Upper lobe of right lung (tissue), 1 donor: ENCODE data around the gene AHI1. TPM values are rescaled to one million over a fixed set of nuclear protein-coding genes. Genes with fewer than 3 reads are reported as not detected.
"Not testable (repeated sequence)": the region's sequence is repeated elsewhere in the genome, so short reads cannot be mapped to it uniquely, and the experiment has no call there.

Source experiments
- ATAC-seq: fragments of 200-7000 bp; cut with Tn5 transposase; one replicate; pipeline ENCODE4 v1.9.1; 2020; ENCODE audit warnings: mild to moderate bottlenecking, moderate library complexity
- DNase-seq: peaks from one replicate; pipeline ENCODE4 v3.0.0-alpha.2; 2020
- H3K27ac ChIP-seq: fragments of 200-600 bp; one replicate; pipeline ENCODE4 v1.8.0; 2022
- H3K27me3 ChIP-seq: fragments of 200-600 bp; one replicate; pipeline ENCODE4 v1.8.0; 2022; ENCODE audit warnings: mild to moderate bottlenecking
- H3K36me3 ChIP-seq: fragments of 200-600 bp; one replicate; pipeline ENCODE4 v1.8.0; 2022
- H3K4me1 ChIP-seq: fragments of 200-600 bp; one replicate; pipeline ENCODE4 v1.8.0; 2022
- H3K4me3 ChIP-seq: fragments of 200-600 bp; one replicate; pipeline ENCODE4 v1.8.0; 2022; ENCODE audit warnings: mild to moderate bottlenecking
- H3K9me3 ChIP-seq: fragments of 200-600 bp; one replicate; pipeline ENCODE4 v1.8.0; 2022
- intact Hi-C: fragments of 100-400 bp; cut with DNase I; formaldehyde crosslinking; loops from one replicate; pipeline ENCODE4 v1.11.0; 2022
- total RNA-seq: library from RNA; stranded (reverse); fragmentation: NEBNext Ultra II Directional; extraction: Animal tissue kit (Norgen Biotek cat#: 25700); gene quantifications from one replicate; pipeline ENCODE4 v1.2.1, GENCODE V29; 2021
- TF ChIP-seq, protein P1 (sequence below): fragments of 200-600 bp; IDR thresholded peaks from one replicate; pipeline ENCODE4 v1.8.0; 2022; ENCODE audit warnings: antibody characterized with exemption
- donor health status: DM: no; HTN: yes; CAD: no; lungs with severe emphysema.

The AHI1 gene
- total RNA-seq, 1 donor from 2014 or later: 33.4 TPM

DNA sequence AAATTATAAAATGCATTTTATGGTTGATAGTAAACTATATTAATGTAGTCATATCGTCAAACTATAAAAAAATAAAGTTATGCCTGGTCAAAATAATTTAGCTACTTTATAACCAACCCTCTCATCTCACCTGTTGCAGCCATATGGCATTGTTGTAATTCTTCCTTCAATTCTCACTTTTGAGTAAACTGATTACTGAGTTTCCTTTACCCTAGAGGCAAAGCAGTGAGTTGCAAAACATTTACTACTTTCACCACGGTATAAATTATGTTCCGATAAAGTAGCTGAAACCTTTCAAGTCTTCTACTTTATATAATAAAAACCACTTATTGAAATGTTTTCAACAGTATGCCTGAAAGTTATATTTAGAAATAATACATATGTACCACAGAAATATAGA, 113.8 kb downstream of the AHI1 start:
- H3K27ac ChIP-seq: no peak overlapping the region
- no peaks in the 10 kb centered on the region for H3K9me3 ChIP-seq
- H3K4me3 ChIP-seq: no peak overlapping the region
- TF ChIP-seq, protein P1, sequence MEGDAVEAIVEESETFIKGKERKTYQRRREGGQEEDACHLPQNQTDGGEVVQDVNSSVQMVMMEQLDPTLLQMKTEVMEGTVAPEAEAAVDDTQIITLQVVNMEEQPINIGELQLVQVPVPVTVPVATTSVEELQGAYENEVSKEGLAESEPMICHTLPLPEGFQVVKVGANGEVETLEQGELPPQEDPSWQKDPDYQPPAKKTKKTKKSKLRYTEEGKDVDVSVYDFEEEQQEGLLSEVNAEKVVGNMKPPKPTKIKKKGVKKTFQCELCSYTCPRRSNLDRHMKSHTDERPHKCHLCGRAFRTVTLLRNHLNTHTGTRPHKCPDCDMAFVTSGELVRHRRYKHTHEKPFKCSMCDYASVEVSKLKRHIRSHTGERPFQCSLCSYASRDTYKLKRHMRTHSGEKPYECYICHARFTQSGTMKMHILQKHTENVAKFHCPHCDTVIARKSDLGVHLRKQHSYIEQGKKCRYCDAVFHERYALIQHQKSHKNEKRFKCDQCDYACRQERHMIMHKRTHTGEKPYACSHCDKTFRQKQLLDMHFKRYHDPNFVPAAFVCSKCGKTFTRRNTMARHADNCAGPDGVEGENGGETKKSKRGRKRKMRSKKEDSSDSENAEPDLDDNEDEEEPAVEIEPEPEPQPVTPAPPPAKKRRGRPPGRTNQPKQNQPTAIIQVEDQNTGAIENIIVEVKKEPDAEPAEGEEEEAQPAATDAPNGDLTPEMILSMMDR: no peak
- intact Hi-C loops: no loop called here
- no peaks in the 10 kb centered on the region for H3K27me3 ChIP-seq
- ATAC-seq: no peak
- H3K4me1 ChIP-seq: no peaks in the 10 kb centered on the region
- DNase-seq: no peak
- no peaks in the 10 kb centered on the region for H3K36me3 ChIP-seq

DNA sequence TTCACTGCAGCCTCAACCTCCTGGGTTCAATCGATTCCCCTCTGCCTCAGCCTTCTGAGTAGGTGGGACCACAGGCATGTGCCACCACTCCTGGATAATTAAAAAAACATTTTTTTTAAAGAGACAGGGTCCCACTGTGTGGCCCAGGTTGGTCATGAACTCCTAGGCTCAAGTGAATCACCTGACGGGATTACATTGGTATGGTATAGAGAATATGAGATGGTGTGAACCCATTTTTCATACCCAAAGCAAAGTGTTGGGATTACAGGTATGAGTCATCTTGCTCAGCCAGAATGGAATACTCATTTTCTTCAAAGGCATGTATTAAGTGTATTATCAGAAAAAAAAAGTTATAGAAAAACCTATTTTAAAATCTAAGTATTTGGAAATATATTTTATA, 114.2 kb downstream of the AHI1 start:
- Histone ChIP-seq H3K27me3 (no peaks in the 10 kb centered on the region), H3K27ac (no peak overlapping the region), H3K36me3 (no peaks in the 10 kb centered on the region), H3K9me3 (no peaks in the 10 kb centered on the region), H3K4me1 (no peaks in the 10 kb centered on the region), H3K4me3 (no peak overlapping the region)
- DNase-seq (no peak), ATAC-seq (no peak)
- intact Hi-C loops: no loop called here
- TF ChIP-seq, protein P1: no peak

DNA sequence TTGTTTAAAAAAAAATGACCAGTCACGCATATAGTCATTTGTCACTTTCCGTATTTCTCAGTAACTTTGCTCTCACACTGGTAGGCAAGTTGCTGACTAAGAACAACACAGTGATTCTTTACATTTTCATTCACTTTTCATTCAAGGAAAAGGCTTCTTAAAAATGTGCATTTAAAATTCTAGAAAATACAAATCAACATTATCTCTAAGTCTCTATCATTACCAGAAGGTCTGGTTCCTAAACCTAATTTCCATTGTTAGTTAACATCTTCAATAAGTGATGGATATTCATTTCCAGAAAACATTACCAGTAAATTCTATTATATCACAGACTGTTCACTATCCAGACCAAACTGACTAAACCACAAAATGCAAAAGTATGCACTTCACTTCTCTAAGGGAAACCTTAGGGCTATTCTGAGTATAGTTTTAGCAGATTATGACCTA, 115.3 kb downstream of the AHI1 start:
- intact Hi-C loops: no loop called here
- Histone ChIP-seq H3K36me3 (no peaks in the 10 kb centered on the region), H3K4me1 (no peaks in the 10 kb centered on the region), H3K27ac (no peak overlapping the region), H3K9me3 (no peaks in the 10 kb centered on the region), H3K27me3 (no peaks in the 10 kb centered on the region), H3K4me3 (no peak overlapping the region)
- TF ChIP-seq, protein P1: no peak
- DNase-seq: no peak
- no peak for ATAC-seq

DNA sequence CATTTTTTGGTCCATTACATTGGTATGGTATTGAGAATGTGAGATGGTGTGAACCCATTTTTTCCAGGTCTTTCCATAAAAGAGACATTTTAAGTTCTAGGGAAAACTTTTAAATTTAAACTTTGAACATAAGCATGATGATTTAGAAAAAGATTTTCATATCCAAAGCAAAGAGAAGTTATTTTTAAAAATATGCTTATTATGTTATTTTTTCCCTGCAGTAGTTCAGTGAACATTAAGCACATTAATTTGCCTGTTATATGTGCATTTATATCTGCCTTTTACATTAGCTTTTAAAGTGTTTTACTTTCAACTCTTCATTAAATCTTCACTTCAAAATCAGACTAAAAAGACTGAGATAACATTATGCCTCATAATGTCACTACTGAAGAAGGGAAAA, 116.7 kb downstream of the AHI1 start:
- H3K36me3 ChIP-seq: no peaks in the 10 kb centered on the region
- no peaks in the 10 kb centered on the region for H3K4me1 ChIP-seq
- intact Hi-C loops: no loop called here
- DNase-seq: no peak
- no peak overlapping the region for H3K27ac ChIP-seq
- no peak for ATAC-seq
- no peaks in the 10 kb centered on the region for H3K9me3 ChIP-seq
- H3K4me3 ChIP-seq: no peak overlapping the region
- H3K27me3 ChIP-seq: no peaks in the 10 kb centered on the region
- TF ChIP-seq, protein P1: no peak

DNA sequence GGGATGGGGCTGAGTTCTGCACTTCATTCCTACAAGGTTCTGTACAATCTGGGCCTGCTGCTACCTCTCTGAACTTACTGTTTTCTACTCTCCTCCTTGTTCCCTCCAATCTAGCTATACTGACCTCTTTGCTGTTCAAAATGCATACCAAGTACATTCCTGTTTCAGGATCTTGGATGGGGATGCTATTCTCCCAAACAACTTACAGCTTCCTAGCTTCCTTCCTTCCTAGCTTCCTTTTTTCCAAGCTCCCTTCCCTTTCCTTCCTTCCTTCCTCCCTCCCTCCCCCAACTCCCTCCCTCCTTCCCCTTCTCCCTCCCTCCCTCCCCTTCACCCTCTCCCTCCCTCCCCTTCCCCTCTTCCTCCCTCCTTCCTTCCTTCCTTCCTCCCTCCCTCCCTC, 117.9 kb downstream of the AHI1 start:
- intact Hi-C loops: no loop called here
- TF ChIP-seq, protein P1: no peak
- DNase-seq: no peak
- H3K36me3 ChIP-seq: no peaks in the 10 kb centered on the region
- H3K9me3 ChIP-seq: no peaks in the 10 kb centered on the region
- H3K27me3 ChIP-seq: no peaks in the 10 kb centered on the region
- no peaks in the 10 kb centered on the region for H3K4me1 ChIP-seq
- no peak overlapping the region for H3K27ac ChIP-seq
- no peak overlapping the region for H3K4me3 ChIP-seq
- no peak for ATAC-seq

DNA sequence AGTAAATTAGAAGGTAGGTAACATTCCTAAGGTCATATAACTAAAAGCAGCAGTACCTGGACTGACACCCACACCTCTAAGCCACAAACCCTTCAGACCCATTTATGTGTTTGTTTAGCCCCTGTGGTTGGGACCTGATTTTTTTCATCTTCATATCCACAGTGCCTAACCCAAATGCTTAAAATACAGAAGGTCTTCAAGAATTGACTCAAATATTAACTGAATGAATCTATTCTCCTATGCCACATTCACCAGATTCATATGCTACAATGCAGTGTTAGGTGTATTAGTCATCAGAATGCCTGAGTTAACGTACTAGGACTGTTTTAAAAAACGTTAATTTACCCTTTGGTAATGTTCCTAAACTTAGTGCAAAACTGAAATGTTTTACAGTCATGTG, 124.8 kb downstream of the AHI1 start:
- no peak overlapping the region for H3K27ac ChIP-seq
- TF ChIP-seq, protein P1: no peak
- no peak overlapping the region for H3K4me3 ChIP-seq
- H3K36me3 ChIP-seq: no peaks in the 10 kb centered on the region
- no peaks in the 10 kb centered on the region for H3K9me3 ChIP-seq
- H3K27me3 ChIP-seq: no peaks in the 10 kb centered on the region
- no peak for ATAC-seq
- no peak for DNase-seq
- H3K4me1 ChIP-seq: no peaks in the 10 kb centered on the region
- intact Hi-C loops: no loop called here

DNA sequence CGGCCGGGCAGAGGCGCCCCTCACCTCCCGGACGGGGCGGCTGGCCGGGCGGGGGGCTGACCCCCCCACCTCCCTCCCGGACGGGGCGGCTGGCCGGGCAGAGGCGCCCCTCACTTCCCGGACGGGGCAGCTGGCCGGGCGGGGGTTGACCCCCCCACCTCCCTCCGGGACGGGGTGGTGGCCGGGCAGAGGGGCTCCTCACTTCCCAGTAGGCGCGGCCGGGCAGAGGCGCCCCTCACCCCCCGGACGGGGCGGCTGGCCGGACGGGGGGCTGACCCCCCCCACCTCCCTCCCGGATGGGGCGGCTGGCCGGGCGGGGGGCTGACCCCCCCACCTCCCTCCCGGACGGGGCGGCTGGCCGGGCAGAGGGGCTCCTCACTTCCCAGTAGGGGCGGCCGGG, 133.9 kb downstream of the AHI1 start:
- DNase-seq, ATAC-seq, H3K4me1 ChIP-seq, H3K4me3 ChIP-seq, H3K27ac ChIP-seq, H3K27me3 ChIP-seq, H3K9me3 ChIP-seq, H3K36me3 ChIP-seq, intact Hi-C loops: not testable (repeated sequence)
